Left lobe of liver (tissue), 2 donors: ENCODE data around the gene MPC2. TPM values are rescaled to one million over a fixed set of nuclear protein-coding genes. Genes with fewer than 3 reads are reported as not detected.

Experiments used
- ATAC-seq: fragments of 200-7000 bp; cut with Tn5 transposase; one replicate; pipeline ENCODE4 v1.9.1; 2020; ENCODE audit warnings: mild to moderate bottlenecking, moderate library complexity
- DNase-seq: peaks from one replicate; pipeline ENCODE4 v3.0.0-alpha.2; 2020; ENCODE audit warnings: low spot score
- total RNA-seq: library from RNA; stranded (reverse); gene quantifications from one replicate; pipeline ENCODE4 v1.2.1, GENCODE V29; 2021
- donor health status: DM: no; HTN: no; CAD: no; lungs with moderate emphysema.
- donor health status: DM: no; HTN: yes; CAD: no.

MPC2 gene
- 158 TPM for total RNA-seq

DNA sequence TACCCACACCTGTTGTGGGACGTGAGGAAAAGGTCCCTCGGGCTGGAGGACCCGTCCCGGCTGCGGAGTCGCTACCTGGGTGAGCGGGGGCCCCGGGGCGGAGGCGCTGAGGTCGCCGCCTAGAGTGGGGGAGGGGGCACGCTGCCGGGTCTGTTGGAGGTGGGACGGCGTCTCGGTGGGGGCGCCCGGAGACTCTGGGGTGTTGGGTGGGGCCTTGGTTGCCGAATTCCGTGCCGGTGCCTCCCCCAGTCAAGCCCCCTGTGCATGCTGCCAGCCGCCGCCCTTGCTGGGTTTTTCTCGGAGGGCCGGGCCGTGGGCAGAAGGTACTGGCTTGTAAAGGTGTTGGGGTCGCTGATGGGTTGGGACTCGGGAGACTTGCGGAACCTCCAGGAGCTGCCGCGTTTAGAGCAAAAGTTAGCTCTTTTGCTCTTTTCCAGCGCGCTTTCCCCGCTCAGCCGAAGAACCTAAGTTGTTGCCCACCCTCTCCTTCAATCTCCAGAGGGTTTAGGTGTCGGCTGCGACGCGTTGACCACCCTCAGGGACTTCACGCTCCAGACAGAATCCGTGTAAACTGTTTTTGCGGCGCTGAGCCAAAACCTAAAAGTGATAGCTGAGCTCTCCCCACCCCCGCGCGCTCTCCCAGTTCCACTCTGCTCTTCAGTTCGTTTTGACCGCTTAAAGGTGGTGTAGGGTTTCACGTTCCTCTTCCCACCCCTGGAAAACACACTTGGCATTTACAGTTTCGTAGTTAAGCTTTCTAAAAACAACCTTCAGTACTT is at the start of gene MPC2:
Gene MPC2, minus strand, starts transcription at position 143 of the 779 bp plus-strand sequence. CDS start 1,231 bp downstream, outside the sequence.
- ATAC-seq (peak; percentile 50), DNase-seq (peak; percentile 86)

DNA sequence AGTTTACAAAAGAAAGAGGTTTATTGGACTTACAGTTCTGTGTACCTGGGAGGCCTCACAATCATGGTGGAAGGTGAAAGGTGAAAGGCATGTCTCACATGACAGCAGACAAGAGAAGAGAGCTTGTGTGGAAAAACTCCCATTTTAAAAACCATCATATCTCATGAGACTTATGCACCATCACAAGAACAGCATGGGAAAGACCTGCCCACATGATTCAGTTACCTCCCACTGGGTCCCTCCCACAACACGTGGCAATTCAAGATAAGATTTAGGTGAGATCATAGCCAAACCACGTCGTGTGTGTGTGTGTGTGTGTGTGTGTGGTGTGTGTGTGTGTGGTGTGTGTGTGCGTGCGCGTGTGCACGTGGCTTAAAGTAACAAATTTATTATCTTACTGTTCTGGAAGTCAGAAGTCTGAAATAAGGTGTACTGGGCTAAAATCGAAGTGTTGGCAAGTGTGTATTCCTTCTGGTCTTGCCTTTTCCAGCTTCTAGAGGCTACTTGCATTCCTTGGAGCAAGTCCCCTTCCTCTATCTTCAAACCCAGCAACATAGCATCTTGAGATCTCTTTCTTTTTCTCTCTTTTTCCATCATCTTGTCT is 48.1 kb upstream of the MPC2 start:
- DNase-seq = no peak
- no peak for ATAC-seq

DNA sequence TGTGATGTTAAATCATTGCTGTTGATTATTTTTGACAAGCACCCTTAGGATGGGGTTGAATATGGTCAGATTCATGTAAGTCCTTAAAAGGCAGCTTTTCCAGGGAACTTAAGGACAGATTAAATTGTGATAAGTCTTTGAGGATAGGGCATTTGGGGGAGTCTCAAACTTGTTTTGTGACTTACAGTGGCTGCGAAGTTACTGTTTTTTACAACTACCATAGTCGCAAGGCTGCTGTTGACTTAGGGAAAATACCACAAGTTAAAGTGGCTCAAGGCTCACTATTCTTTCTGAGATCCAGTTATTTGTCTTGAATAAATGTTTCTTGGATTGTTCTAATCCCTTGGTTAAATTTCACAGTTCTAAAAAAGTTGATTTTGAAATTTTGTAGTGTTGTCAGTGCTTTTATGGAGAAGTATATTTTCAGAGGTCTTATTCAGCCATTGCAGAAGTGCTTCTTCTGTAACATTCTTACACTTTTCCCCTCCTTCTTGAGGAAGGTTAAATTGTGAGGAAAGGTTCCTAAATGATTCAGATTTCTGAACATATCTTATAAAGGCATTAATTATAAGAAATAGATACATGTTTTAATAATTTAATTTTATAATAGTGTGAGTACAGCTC is 47.0 kb upstream of the MPC2 start:
- no peak for DNase-seq
- no peak for ATAC-seq

DNA sequence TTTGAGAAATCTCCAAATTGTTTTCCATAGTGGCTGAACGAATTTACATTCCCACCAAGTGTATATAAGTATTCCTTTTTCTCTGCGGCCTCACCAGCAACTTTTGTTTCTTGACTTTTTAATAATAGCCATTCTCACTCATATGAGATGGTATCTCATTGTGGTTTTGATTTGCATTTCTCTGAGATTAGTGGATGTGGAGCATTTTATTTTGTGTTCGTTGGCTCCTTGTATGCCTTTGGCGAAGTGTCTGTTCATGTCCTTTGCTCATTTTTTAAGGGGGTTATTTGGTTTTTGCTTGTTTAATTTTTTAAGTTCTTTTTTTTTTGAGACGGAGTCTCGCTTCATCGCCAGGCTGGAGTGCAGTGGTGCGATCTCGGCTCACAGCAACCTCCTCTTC is 45.1 kb upstream of the MPC2 start:
- DNase-seq (no peak), ATAC-seq (no peak)

DNA sequence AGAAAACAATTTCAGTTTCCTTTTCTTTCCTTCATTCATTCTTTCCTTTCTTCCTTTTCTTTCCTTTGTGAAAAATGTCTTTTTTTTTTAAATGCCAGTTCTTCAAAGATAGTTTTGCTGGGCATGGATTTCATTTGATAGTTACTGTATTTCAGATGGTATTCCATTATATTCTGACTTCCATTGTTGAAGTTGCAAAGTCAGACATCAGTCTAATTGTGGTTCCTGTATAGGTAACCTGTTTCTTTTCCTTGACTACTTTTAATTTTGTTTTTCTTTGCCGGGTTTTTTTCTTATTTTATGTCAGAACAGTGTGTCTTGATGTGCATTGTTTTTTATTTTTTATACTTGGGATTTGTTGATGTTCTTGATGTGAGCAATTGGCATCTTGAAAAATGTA is 40.4 kb upstream of the MPC2 start:
- no peak for DNase-seq
- ATAC-seq = no peak

DNA sequence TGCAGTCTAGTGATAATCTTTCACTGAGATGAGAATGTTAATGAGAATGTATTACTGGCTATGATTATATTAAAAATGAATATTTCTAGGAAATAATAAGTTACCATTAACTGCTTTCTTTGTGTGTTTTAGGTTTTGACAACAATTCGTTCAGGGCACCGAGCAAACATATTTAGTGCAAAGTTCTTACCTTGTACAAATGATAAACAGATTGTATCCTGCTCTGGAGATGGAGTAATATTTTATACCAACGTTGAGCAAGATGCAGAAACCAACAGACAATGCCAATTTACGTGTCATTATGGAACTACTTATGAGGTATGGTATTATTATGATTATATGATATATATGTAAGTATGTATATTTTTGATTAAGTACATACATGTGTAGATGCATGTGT is 37.8 kb upstream of the MPC2 start:
- peak; percentile 83 for ATAC-seq
- DNase-seq = no peak

DNA sequence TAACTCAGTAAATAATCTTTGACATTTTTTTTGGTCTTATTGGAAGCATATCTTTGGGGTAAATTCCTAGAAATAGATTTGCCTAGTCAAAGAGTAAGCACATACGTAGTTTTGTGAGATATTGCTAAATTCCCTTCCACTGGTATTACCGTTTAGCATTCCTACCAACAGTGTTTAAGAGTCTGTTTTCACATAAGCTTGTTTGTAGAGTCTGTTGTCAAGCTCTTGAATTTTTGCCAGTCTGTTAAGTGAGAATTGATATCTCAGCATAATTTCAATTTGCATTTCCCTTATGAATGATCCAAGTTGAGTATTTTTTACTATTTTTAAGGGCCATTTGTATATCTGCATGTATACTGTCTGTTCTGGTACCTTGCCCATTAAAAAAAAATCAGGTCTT is 37.0 kb upstream of the MPC2 start:
- ATAC-seq (peak; percentile 67), DNase-seq (no peak)

DNA sequence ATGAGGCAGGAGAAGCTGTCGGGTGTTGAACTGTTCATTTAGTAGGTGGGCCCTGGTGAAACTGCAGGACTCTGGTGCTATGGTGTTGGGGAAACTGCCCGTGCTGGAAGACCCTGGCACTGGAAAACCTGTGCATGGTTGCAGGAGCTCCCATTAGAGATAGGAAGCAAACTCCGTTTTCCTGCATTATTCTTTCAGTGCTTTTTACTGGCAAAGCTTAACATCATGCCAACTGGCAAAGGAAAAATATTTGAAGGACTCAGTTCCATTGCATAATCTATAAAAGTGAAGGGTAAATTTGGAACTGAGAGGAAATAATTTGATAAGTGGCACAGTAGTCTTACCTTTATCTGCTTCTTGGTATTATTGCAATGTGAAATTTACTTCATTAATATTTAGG is 31.7 kb upstream of the MPC2 start:
- peak; percentile 70 for ATAC-seq

DNA sequence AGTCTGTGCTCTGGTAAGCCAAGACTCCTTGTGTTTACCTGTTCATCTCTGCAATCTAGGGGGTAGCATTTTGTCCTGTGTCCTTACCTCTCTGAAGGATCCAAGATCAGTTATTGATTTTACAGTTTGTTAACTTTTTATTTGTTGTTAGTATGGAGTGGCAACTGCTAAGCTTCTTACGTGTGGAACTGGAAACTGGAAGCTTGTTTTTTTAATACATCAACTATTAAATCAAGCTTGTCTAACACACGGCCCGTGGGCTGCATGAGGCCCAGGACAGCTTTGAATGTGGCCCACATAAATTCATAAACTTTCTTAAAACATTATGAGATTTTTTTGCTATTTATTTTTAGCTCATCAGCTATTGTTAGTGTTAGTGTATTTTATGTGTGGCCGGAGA is 29.2 kb upstream of the MPC2 start:
- DNase-seq (no peak), ATAC-seq (peak; percentile 84)

More for the DNA sequence above, 31.7 kb upstream of the MPC2 start:
- no peak for DNase-seq

DNA sequence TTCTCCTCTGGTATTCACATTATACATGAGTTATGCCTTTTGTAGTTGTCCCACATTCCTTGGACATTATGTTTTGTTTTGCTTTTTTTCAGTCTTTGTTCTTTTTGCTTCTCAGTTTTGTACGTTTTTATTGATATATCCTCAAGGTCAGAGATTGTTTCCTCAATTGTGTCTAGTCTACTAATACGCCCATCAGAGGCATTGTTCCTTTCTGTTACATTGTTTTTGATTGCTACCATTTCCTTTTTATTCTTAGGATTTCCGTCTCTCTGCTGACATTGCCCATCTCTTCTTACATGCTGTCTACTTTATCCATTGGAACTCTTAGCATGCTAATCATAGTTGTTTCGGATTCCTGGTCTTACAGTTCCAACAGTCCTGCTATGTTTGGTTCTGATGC is 27.8 kb upstream of the MPC2 start:
- ATAC-seq = no peak
- no peak for DNase-seq

DNA sequence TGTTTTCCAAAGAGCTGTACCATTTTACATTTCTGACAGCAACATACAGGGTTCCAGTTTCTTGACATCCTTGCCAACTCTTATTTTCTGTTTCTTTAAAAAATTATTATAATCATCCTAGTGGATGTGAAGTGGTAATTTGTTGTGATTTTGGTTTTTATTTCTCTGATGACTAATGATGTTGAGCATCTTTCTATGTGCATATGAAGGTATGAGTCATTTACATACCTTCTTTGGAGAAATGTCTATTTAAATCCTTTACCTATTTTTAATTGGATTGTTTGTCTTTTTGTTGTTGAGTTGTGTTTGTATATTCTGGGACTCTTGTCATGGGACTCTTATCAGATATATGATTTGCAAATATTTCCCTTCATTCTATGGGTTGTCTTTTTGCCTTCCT is 20.8 kb upstream of the MPC2 start:
- no peak for ATAC-seq
- DNase-seq = no peak

DNA sequence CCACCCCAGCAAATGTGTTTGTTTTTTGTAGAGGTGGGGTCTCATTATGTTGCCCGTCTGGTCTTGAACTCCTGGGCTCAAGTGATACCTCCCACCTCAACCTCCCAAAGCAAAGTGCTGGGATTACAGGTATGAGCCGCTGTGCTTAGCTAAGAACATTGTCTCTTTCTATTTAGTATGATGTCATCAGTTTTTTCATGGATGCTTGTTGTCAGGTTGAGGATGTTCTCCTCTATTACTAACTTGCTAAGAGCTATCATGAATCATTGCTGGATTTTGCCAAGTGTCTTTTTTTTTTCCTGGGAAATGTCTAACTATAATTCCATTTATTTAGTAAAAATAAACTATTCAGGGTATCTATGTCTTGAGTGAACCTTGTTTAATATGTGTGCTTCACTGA is 19.0 kb upstream of the MPC2 start:
- ATAC-seq (no peak), DNase-seq (no peak)

DNA sequence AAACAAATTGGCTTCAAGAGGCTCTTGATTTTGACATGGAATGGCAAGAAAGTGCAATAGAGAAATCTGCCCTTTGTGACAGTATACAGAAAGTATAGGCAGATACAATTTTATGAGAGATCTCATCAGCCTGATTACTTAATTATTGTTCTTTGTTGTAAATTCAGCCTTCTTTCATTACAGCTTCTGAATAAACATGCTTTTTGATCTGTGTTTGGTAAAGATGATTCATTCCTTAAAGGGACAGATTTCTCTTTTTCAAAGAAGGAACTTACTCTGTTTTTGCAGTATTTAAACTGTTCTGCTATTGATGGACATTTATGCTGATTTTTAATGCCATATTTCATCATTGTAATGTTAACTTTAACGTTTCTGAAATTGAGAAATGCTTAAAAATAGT is 13.7 kb upstream of the MPC2 start:
- ATAC-seq (peak; percentile 31), DNase-seq (no peak)

DNA sequence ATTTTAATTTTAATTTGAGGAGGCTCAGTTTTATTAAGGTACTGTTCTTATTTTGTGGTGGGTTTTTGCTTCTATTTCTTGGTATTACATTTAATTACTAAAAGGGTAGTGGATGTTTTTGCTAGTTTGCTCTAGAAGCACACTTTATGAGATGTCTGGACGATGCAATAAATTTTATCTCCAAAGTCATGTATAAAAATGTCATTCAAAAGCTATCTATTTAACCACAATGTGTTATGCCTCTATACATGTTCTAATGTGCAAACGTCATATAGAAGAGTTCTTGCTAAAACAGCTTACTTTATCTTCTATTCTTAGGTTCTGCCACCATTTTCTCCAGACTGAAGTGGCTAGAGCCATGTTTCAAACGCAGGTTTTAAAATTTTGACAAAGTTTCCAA is 12.9 kb upstream of the MPC2 start:
- no peak for ATAC-seq
- DNase-seq = no peak

DNA sequence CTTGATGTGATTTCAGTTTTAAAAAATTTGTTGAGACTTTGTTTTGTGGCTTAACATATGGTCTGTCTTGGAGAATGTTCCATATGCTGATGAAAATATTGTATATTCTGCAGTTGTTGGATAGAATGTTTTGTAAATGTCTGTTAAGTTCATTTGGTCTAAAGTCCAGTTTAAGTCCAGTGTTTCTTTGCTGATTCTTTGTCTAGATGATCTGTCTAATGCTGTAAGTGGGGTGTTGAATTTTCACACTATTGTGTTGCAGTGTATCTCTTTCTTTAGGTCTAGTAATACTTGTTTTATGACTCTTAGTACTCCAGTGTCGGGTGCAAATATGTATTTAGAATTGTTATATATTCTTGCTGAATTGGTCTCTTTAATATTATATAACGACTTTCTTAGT is 10.9 kb upstream of the MPC2 start:
- ATAC-seq (peak; percentile 62), DNase-seq (no peak)

DNA sequence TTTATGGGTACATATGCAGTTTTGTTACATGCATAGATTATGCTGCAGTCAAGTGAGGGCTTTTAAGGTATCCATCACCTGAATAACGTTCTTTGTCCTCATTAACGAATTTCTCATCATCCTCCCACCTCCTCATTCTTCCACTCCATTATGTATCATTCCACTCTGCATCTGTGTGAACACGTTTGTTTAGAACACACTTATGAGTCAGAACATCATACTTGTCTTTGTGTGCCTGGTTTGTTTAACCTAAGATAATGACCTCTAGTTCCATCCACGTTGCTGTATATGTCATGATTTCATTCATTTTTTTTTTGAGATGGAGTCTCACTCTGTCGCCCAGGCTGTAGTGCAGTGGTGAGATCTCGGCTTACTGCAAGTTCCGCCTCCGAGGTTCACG is 6.7 kb upstream of the MPC2 start:
- ATAC-seq (no peak), DNase-seq (no peak)

DNA sequence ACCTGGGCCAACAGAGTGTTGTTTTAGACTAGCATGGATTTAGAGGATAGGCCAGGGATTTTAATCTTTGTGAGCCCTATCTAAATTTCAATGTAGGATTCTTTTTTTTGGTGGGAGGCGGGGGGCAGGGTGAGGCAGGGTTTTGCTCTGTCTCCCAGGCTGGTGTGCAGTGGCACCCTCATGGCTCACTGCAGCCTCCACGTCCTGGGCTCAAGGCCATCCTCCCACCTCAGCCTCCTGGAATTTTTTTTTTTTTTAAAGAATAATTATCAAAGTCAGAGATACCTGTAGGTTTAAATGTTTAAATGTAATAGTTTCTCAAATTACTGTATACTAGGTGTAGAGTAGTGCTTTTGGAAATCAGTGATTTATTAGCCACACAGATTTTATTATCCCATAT is 3.4 kb upstream of the MPC2 start:
- DNase-seq (no peak), ATAC-seq (no peak)

DNA sequence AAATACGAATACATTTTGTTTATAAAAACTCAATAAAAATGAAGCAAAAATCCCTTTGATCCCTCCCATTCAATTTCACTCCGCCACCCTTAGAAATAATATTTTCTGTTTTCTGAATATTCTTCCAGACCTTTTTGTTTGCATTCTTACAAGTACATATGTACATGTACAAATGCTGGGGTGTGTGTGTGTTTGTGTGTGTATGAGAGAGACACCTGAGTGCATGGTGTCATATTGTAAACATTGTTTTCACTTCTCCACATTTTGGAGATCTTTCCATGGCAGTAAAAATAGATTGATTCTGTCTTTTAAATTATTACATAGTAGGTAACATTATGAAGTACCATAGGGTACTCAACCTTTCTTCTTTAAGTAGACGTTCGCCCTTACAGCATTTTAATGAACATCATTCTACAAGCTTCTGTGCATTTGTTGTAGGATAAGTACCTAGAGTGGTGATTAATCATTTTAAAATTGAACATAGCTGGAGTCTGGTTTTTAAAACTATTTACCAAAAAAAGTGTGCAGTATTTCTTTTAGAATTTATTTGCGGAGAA is 1.3 kb upstream of the MPC2 start:
- DNase-seq (no peak), ATAC-seq (no peak)

DNA sequence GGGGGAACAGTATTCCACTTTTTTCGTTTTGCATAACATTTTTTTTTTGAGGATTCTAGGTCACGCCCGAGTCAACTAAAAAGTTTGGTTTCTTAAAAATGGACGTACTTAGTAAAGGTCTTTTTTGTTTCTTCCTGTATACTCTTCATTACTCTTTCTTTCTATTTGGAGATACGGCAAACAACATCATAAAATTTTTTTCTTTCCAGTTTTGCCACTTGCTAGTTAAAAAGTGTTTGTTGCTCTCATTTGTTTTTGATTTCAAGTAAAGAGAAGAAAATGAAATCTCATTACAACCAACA is 788 bp upstream of the MPC2 start:
- no peak for DNase-seq
- no peak for ATAC-seq

DNA sequence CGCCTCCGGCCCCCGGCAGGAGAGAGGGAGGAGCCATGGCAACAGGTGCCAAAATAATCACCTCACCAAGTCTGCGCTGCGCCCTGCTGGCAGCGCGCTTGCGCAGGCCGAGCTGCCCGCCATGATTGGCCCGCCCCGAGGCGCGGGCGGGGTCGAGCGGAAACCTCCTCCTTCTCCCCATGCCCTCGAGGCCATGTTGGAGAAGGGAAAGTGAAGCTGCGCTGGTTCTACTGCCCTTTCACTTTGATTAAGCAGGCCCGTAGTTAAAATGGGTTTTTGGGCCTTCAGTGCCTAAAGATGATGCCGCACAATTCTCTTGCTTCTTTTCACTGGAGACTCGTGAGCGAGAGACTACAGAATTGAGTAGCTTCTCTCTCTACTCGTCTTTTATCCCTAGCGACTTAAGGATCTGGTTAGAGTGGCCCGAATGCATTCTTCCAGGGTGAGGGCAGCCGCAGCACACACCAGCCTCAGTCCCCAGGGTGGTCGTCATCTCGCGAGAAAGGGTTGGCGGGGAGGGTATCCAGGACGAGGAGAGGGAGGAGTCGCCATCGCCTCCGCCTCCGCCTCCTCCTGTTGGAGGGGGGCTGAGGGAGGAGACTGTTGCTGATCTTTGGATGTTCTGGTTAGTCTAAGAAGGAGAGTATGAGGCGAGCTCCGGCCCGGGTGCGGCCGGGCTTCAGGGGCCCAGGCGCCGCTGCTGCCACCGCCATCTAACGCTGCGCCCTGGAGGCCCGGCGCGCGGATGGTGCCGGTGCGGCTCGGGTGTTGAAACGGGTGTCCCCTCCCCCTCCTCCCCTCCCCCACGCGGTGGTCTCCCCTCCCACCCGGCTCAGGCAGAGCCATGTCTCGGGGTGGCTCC is 573 bp downstream of the MPC2 start, which contains the start of gene DCAF6:
Gene DCAF6, plus strand, starts transcription at position 616 of the 862 bp plus-strand sequence. Its CDS starts 229 bp downstream, at position 845.
- peak; percentile 98 for DNase-seq
- peak; percentile 82 for ATAC-seq
